Measurements from ENCODE around the gene LBHD2. TPM values are rescaled to one million over a fixed set of nuclear protein-coding genes. Genes with fewer than 3 reads are reported as not detected.
A peak's percentile ranks its signal among the peaks of the same experiment; 100 is the strongest.

The LBHD2 gene
- total and polyA plus RNA-seq, 11 donors: 0.19 TPM; not detected in 10

GRCh38 chr14:103067231-103067954 is 16.6 kb upstream of the LBHD2 start:
- intact Hi-C loops (cut with DNase I): no loop called here
- no peaks in the 10 kb centered on the region for H3K27me3 ChIP-seq
- no peaks in the 10 kb centered on the region for H3K9me3 ChIP-seq
- ATAC-seq: peak in 3 of 4 donors; percentile 29 to 57 (median 44)
- DNase-seq: no peak
- H3K36me3 ChIP-seq: no peaks in the 10 kb centered on the region
- TF ChIP-seq POLR2A (IDR thresholded peaks at IDR 0.05) (no peak), CTCF (IDR thresholded peaks at IDR 0.05) (no peak)
- H3K27ac ChIP-seq: peak overlapping the region in 5 of 12 donors; percentile 24 to 71 (median 46)
- H3K4me1 ChIP-seq: peaks cover 0 to 35% (median 10%) of the 10 kb centered on the region in 12 donors
- 71 to 82% (median 78%) methylated on average over 8 of the region's 8 CpGs for WGBS, 4 donors
- no peak overlapping the region for H3K4me3 ChIP-seq

- H3K4me3 ChIP-seq: no peak overlapping the region
- no peaks in the 10 kb centered on the region for H3K9me3 ChIP-seq
- no peaks in the 10 kb centered on the region for H3K36me3 ChIP-seq
- no peaks in the 10 kb centered on the region for H3K27me3 ChIP-seq
- ATAC-seq (no peak), DNase-seq (no peak)
- no peak for TF ChIP-seq POLR2A (IDR thresholded peaks at IDR 0.05)
- TF ChIP-seq CTCF (IDR thresholded peaks at IDR 0.05): no peak
- H3K27ac ChIP-seq: peak overlapping the region in 2 of 12 donors; percentile 51 to 71
- peaks cover 0 to 38% (median 13%) of the 10 kb centered on the region in 12 donors for H3K4me1 ChIP-seq
- 76 to 85% (median 80%) methylated on average over 21 to 22 of the region's 22 CpGs for WGBS, 4 donors
- intact Hi-C loops (cut with DNase I): no loop called here
Observed at GRCh38 chr14:103068351-103069073, 15.5 kb upstream of the LBHD2 start.

- intact Hi-C loops (cut with DNase I): loop anchor here in 1 of 10 donors (10.0 kb wide), 1 partner anchor 224 kb away; no protein-coding TSS in a partner anchor
- Histone ChIP-seq H3K4me3 (no peak overlapping the region), H3K4me1 (peaks cover 3 to 56% (median 27%) of the 10 kb centered on the region in 12 donors), H3K27me3 (no peaks in the 10 kb centered on the region), H3K27ac (no peak overlapping the region), H3K9me3 (no peaks in the 10 kb centered on the region), H3K36me3 (no peaks in the 10 kb centered on the region)
- TF ChIP-seq CTCF (IDR thresholded peaks at IDR 0.05): no peak
- no peak for TF ChIP-seq POLR2A (IDR thresholded peaks at IDR 0.05)
- WGBS, 4 donors: 89 to 91% (median 89%) methylated on average over 6 to 8 of the region's 8 CpGs
- no peak for DNase-seq
- no peak for ATAC-seq
Observed at GRCh38 chr14:103070263-103070885, 13.6 kb upstream of the LBHD2 start.
